H1 (cell line): ENCODE measurements around the gene EGR4. TPM values are rescaled to one million over a fixed set of nuclear protein-coding genes. Genes with fewer than 3 reads are reported as not detected.

Source experiments
- CTCF ChIA-PET: fragments of 300-600 bp; sonication (Branson Sonifier 250); formaldehyde crosslinking; loops from one replicate; lab custom pipeline; 2021; ENCODE audit not compliant: partially characterized antibody; lab: Charles Lee
- POLR2A ChIA-PET: fragments of 300-600 bp; sonication (Branson Sonifier 250); formaldehyde crosslinking; loops from one replicate; lab custom pipeline; 2021; ENCODE audit warnings: inconsistent platforms; ENCODE audit not compliant: partially characterized antibody; lab: Charles Lee
- DNase-seq, 2 experiments: peaks; one replicate each; pipeline versions ENCODE4 v3.0.0 to v3.0.0-alpha.2; 2010 to 2022; ENCODE audit warnings: low spot score in 2 of 2, low read depth in 1 of 2, mixed read lengths in 1 of 2
- FAIRE-seq: peaks from 2 replicates; lab custom pipeline; 2011; peaks lifted over from hg19 to GRCh38; lab: Jason Lieb, UNC
- H2AFZ ChIP-seq: 2 replicates; pipeline ENCODE4 v1.8.1; 2012; ENCODE audit warnings: low read length, inconsistent platforms
- H2AK5ac ChIP-seq: 2 replicates; pipeline ENCODE4 v1.6.1; 2013; ENCODE audit warnings: low read depth, low read length
- H2BK120ac ChIP-seq: replicated peaks from 2 replicates; pipeline ENCODE3; 2013; ENCODE audit warnings: low read depth, low read length, inconsistent platforms
- H2BK12ac ChIP-seq: 2 replicates; pipeline ENCODE4 v1.6.1; 2013; ENCODE audit warnings: low read depth, low read length
- H2BK15ac ChIP-seq: 2 replicates; pipeline ENCODE4 v1.6.1; 2013; ENCODE audit warnings: low read length
- H2BK20ac ChIP-seq: 2 replicates; pipeline ENCODE4 v1.6.1; 2013; ENCODE audit warnings: low read length
- H2BK5ac ChIP-seq: 2 replicates; pipeline ENCODE4 v1.6.1; 2013; ENCODE audit warnings: low read depth, low read length
- H3K14ac ChIP-seq: 2 replicates; pipeline ENCODE4 v1.6.1; 2013; ENCODE audit warnings: inconsistent platforms; ENCODE audit not compliant: insufficient read length
- H3K18ac ChIP-seq: 2 replicates; pipeline ENCODE4 v1.6.1; 2013; ENCODE audit warnings: low read length; ENCODE audit errors: extremely low read depth
- H3K23ac ChIP-seq: 2 replicates; pipeline ENCODE4 v1.6.1; 2013; ENCODE audit warnings: inconsistent platforms; ENCODE audit not compliant: insufficient read length
- H3K23me2 ChIP-seq: 2 replicates; pipeline ENCODE4 v1.6.1; 2013; ENCODE audit warnings: low read depth, low read length
- H3K27ac ChIP-seq: 2 replicates; pipeline ENCODE4 v1.6.1; 2011; ENCODE audit warnings: low read depth, low read length, inconsistent platforms
- H3K27me3 ChIP-seq, 4 experiments: replicated peaks in 1 of 4; 1 replicate in 1 of 4; 2 replicates in 3 of 4; pipeline versions ENCODE4 v1.6.1 to v1.8.1; 2011 to 2013; ENCODE audit warnings: low read length in 3 of 4, mild to moderate bottlenecking in 3 of 4, inconsistent platforms in 2 of 4, mixed read lengths in 2 of 4, moderate library complexity in 1 of 4; ENCODE audit not compliant: control insufficient read depth in 3 of 4, insufficient read depth in 3 of 4; ENCODE audit errors: extremely low read depth in 1 of 4
- H3K36me3 ChIP-seq, 4 experiments: 2 replicates each; pipeline versions ENCODE4 v1.6.1 to v1.8.1; 2011 to 2013; ENCODE audit warnings: mild to moderate bottlenecking in 4 of 4, low read length in 3 of 4, moderate library complexity in 2 of 4, control low read depth in 1 of 4, inconsistent platforms in 1 of 4; ENCODE audit not compliant: insufficient read depth in 4 of 4, control insufficient read depth in 2 of 4
- H3K4ac ChIP-seq: replicated peaks from 2 replicates; pipeline ENCODE3; 2013; ENCODE audit warnings: low read length, low read depth, mixed read lengths, inconsistent platforms; ENCODE audit not compliant: insufficient read length
- H3K4me1 ChIP-seq, 4 experiments: replicated peaks in 1 of 4; 1 replicate in 1 of 4; 2 replicates in 3 of 4; pipeline versions ENCODE4 v1.6.1 to v1.8.1; 2011 to 2013; ENCODE audit warnings: low read length in 3 of 4, inconsistent platforms in 2 of 4, mixed read lengths in 1 of 4; ENCODE audit not compliant: insufficient read depth in 4 of 4, control insufficient read depth in 3 of 4
- H3K4me2 ChIP-seq, 2 experiments: 2 replicates each; pipeline versions ENCODE4 v1.6.1 to v1.8.1; 2011 to 2013; ENCODE audit warnings: low read depth in 2 of 2, low read length in 2 of 2, control low read depth in 1 of 2, inconsistent platforms in 1 of 2, mild to moderate bottlenecking in 1 of 2; ENCODE audit not compliant: insufficient read depth in 1 of 2
- H3K4me3 ChIP-seq, 4 experiments: fragments of 200-600, 300-600 bp in 1 of 4; sonication (generic), shearing (Covaris generic), sonication (Bioruptor Twin) in 1 of 4; 2 replicates each; pipeline versions ENCODE4 v1.5.1 to v1.8.1; 2011 to 2016; ENCODE audit warnings: low read length in 4 of 4, low read depth in 3 of 4, control low read depth in 2 of 4, inconsistent platforms in 2 of 4, mild to moderate bottlenecking in 2 of 4, mixed read lengths in 1 of 4, moderate library complexity in 1 of 4; ENCODE audit not compliant: insufficient read depth in 2 of 4; ENCODE audit errors: extremely low read depth in 1 of 4
- H3K56ac ChIP-seq: replicated peaks from 2 replicates; pipeline ENCODE3; 2013; ENCODE audit warnings: low read depth, mild to moderate bottlenecking, mixed read lengths, low read length, inconsistent platforms; ENCODE audit not compliant: insufficient read length
- H3K79me1 ChIP-seq: 2 replicates; pipeline ENCODE4 v1.6.1; 2013; ENCODE audit warnings: low read depth, low read length, control low read depth
- H3K79me2 ChIP-seq, 2 experiments: 2 replicates each; pipeline versions ENCODE4 v1.6.1 to v1.8.1; 2012 to 2013; ENCODE audit warnings: low read length in 2 of 2, mild to moderate bottlenecking in 2 of 2, inconsistent platforms in 1 of 2; ENCODE audit not compliant: insufficient read depth in 2 of 2, control insufficient read depth in 1 of 2
- H3K9ac ChIP-seq, 4 experiments: replicated peaks in 1 of 4; 1 replicate in 1 of 4; 2 replicates in 3 of 4; pipeline versions ENCODE4 v1.6.1 to v1.8.1; 2011 to 2013; ENCODE audit warnings: low read depth in 3 of 4, low read length in 3 of 4, control low read depth in 2 of 4, mild to moderate bottlenecking in 2 of 4, moderate library complexity in 2 of 4, inconsistent platforms in 1 of 4; ENCODE audit errors: extremely low read depth in 1 of 4
- H3K9me3 ChIP-seq, 2 experiments: 2 replicates each; pipeline versions ENCODE4 v1.6.1 to v1.8.1; 2012 to 2013; ENCODE audit warnings: mild to moderate bottlenecking in 2 of 2, moderate library complexity in 2 of 2, control low read depth in 1 of 2, inconsistent platforms in 1 of 2, low read depth in 1 of 2, low read length in 1 of 2, mixed read lengths in 1 of 2; ENCODE audit not compliant: insufficient read depth in 2 of 2
- H4K20me1 ChIP-seq, 2 experiments: replicated peaks in 1 of 2; 2 replicates each; pipeline versions ENCODE3 to v1.8.1; 2011 to 2013; ENCODE audit warnings: inconsistent platforms in 2 of 2, low read length in 2 of 2, mild to moderate bottlenecking in 1 of 2; ENCODE audit not compliant: insufficient read depth in 2 of 2, control insufficient read depth in 1 of 2
- H4K5ac ChIP-seq: 2 replicates; pipeline ENCODE4 v1.6.1; 2013; ENCODE audit warnings: low read length, low read depth, mixed read lengths, inconsistent platforms; ENCODE audit not compliant: insufficient read length
- H4K8ac ChIP-seq: 2 replicates; pipeline ENCODE4 v1.8.0; 2013; ENCODE audit warnings: mild to moderate bottlenecking, moderate library complexity, low read length, inconsistent platforms; ENCODE audit not compliant: insufficient read depth; ENCODE audit errors: extremely low read depth
- H4K91ac ChIP-seq: replicated peaks from 2 replicates; pipeline ENCODE3; 2013; ENCODE audit warnings: low read length, mixed read lengths, inconsistent platforms; ENCODE audit not compliant: insufficient read length
- BACH1 ChIP-seq: IDR thresholded peaks from 2 replicates; pipeline ENCODE4 v1.6.1; 2012; ENCODE audit warnings: low read length, improper control_type of control experiment
- BRCA1 ChIP-seq: IDR thresholded peaks from 2 replicates; pipeline ENCODE4 v1.6.1; 2012; ENCODE audit warnings: low read depth, low read length, improper control_type of control experiment
- EP300 ChIP-seq, 2 experiments: IDR thresholded peaks; 1 replicate in 1 of 2; 2 replicates in 1 of 2; pipeline ENCODE4 v1.6.1; 2011 to 2012; ENCODE audit warnings: low read depth in 2 of 2, low read length in 2 of 2, mild to moderate bottlenecking in 2 of 2, borderline replicate concordance in 1 of 2, inconsistent platforms in 1 of 2, moderate library complexity in 1 of 2
- GTF2F1 ChIP-seq: IDR thresholded peaks from 2 replicates; pipeline ENCODE4 v1.6.1; 2012; ENCODE audit warnings: low read depth, low read length, improper control_type of control experiment, borderline replicate concordance
- HDAC2 ChIP-seq, 2 experiments: fragments of 300-600 bp in 1 of 2; sonication (generic) in 1 of 2; IDR thresholded peaks; 2 replicates each; pipeline ENCODE4 v1.6.1; 2011 to 2012; ENCODE audit warnings: low read depth in 2 of 2, low read length in 2 of 2, mild to moderate bottlenecking in 2 of 2, moderate library complexity in 2 of 2, borderline replicate concordance in 1 of 2, inconsistent platforms in 1 of 2
- KDM4A ChIP-seq: IDR thresholded peaks from one replicate; pipeline ENCODE4 v1.7.1; 2012; ENCODE audit warnings: low read depth, mild to moderate bottlenecking, moderate library complexity, low read length, inconsistent platforms; ENCODE audit not compliant: severe bottlenecking
- NRF1 ChIP-seq: IDR thresholded peaks from 2 replicates; pipeline ENCODE4 v1.6.1; 2011; ENCODE audit warnings: mild to moderate bottlenecking, low read depth, low read length, improper control_type of control experiment
- POU5F1 ChIP-seq: IDR thresholded peaks from 2 replicates; pipeline ENCODE4 v1.6.1; 2011; ENCODE audit warnings: low read depth, mild to moderate bottlenecking, low read length, moderate library complexity
- SIRT6 ChIP-seq: IDR thresholded peaks from one replicate; pipeline ENCODE4 v1.7.1; 2012; ENCODE audit warnings: low read length, inconsistent platforms
- WGBS, 2 experiments: shearing (Covaris generic) in 1 of 2; methylation state at CpG; one replicate each; pipeline versions ENCODE4 v1.1.6 to v1.1.7; 2013 to 2015; ENCODE audit warnings: low lambda C conversion rate in 2 of 2, mixed read lengths in 2 of 2, inconsistent platforms in 1 of 2, low coverage in 1 of 2, missing lambda C conversion rate in 1 of 2; ENCODE audit not compliant: insufficient replicate concordance in 2 of 2, insufficient coverage in 1 of 2, insufficient read length in 1 of 2; ENCODE audit errors: extremely low coverage in 1 of 2, missing lambda C conversion rate in 1 of 2; 5-methylcytosine and 5-hydroxymethylcytosine counted together
- polyA plus RNA-seq, 7 experiments: library from polyadenylated mRNA; depleted of rRNA in 3 of 7; stranded (reverse) in 5 of 7; unstranded in 2 of 7; fragments of >200 nt in 5 of 7; fragments of 200-250 nt in 2 of 7; gene quantifications; 1 replicate in 5 of 7; 2 replicates in 1 of 7; 4 replicates in 1 of 7; pipeline versions ENCODE4 v1.2.1 to v1.2.3, GENCODE V29; 2011 to 2013; ENCODE audit warnings: missing spikeins in 2 of 7, mixed read lengths in 2 of 7
- total RNA-seq: library from RNA; stranded (reverse); fragmentation: NEBNext Ultra II Directional; extraction: Animal tissue kit (Norgen Biotek cat#: 25700); gene quantifications from 2 replicates; pipeline ENCODE4 v1.2.1, GENCODE V29; 2021
- TF ChIP-seq, protein P1 (sequence below): IDR thresholded peaks from 2 replicates; pipeline ENCODE4 v1.6.1; 2011; ENCODE audit warnings: low read depth, mild to moderate bottlenecking, low read length; ENCODE audit not compliant: insufficient read depth
- TF ChIP-seq, protein P2 (sequence below): IDR thresholded peaks from 2 replicates; pipeline ENCODE4 v1.6.1; 2012; ENCODE audit warnings: inconsistent platforms

Gene EGR4
- total and polyA plus RNA-seq, 2 of the 8 experiments (the other 6 are each of a cell fraction or from before 2014, with no cell fraction given) = 0.20 TPM; not detected in 1

DNA sequence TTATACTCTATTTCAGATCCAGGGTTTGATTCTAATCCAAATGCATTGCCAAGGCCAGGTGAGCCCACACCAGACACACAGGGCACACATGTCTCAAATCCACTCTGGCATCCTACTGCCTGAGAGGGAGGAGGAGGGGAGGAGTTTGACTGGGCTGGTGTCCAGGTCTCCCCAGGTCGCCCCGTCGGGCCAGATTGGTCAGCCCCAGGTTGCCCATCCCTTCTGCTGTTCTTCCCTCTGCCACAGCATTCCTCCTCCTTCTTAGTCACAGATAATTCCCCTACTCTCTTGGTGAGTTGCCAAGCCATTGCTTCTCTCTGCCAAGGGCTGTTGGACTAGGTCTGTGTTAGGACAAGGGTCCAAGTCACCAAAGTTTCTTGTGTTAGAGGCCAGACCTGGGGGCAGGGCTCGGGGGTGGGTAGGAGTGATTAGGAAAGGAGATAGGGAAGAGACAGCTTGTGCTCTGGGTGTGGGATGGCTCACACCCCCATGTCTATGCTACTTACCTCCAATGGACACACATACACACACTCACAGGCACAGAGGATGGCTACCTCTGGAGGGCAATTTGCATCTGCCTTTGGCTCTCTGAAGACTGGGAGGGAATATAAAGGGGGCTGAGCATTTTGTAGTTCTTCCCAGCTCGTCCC is 2.5 kb upstream of the EGR4 start:
- Histone ChIP-seq H3K36me3 (no peaks in the 10 kb centered on the region; a peak in 1 of 8 replicates), H3K4ac (no peak overlapping the region), H3K23ac (no peak overlapping the region), H4K20me1 (peaks cover 6 to 11% of the 10 kb centered on the region in 2 experiments), H4K8ac (no peak overlapping the region), H3K79me1 (no peaks in the 10 kb centered on the region), H2BK5ac (no peak overlapping the region), H2BK120ac (no peak overlapping the region), H3K27me3 (peaks cover 27 to 57% (median 46%) of the 10 kb centered on the region in 4 experiments), H2BK20ac (no peak overlapping the region), H3K14ac (no peak overlapping the region), H3K4me1 (peaks cover 0 to 11% (median 3%) of the 10 kb centered on the region in 4 experiments; a peak in 4 of 7 replicates), H3K79me2 (no peaks in the 10 kb centered on the region), H3K4me3 (no peak overlapping the region), H3K9ac (no peak overlapping the region), H3K18ac (no peak overlapping the region), H3K9me3 (no peaks in the 10 kb centered on the region), H3K56ac (no peak overlapping the region), H4K5ac (no peak overlapping the region), H3K23me2 (peaks cover 12% of the 10 kb centered on the region), H2AFZ (no peak overlapping the region), H3K4me2 (no peak overlapping the region), H2BK12ac (no peak overlapping the region), H4K91ac (no peak overlapping the region), H2AK5ac (no peak overlapping the region), H3K27ac (no peak overlapping the region), H2BK15ac (no peak overlapping the region)
- FAIRE-seq (no peak), DNase-seq (no peak)
- ChIA-PET CTCF (interaction anchor here (0.5 to 1.6 kb wide), 3 partner anchors 14 to 25 kb away, joined by 3 to 4 read pairs (median 4); no protein-coding TSS in a partner anchor), POLR2A (interaction anchor here (0.7 kb wide), 1 partner anchor 10 kb away, joined by 3 read pairs; no protein-coding TSS in a partner anchor)
- 53% methylated on average over 5 of the region's 5 CpGs; no CpG with 5 or more reads in 1 of the 2 experiments for WGBS, 2 experiments
- no peak for TF ChIP-seq GTF2F1
- TF ChIP-seq KDM4A = no peak
- TF ChIP-seq BRCA1 = no peak
- TF ChIP-seq, protein P1, sequence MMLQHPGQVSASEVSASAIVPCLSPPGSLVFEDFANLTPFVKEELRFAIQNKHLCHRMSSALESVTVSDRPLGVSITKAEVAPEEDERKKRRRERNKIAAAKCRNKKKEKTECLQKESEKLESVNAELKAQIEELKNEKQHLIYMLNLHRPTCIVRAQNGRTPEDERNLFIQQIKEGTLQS = no peak
- TF ChIP-seq POU5F1 = no peak
- TF ChIP-seq, protein P2, sequence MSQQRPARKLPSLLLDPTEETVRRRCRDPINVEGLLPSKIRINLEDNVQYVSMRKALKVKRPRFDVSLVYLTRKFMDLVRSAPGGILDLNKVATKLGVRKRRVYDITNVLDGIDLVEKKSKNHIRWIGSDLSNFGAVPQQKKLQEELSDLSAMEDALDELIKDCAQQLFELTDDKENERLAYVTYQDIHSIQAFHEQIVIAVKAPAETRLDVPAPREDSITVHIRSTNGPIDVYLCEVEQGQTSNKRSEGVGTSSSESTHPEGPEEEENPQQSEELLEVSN = no peak
- TF ChIP-seq HDAC2 (IDR thresholded peaks at IDR 0.05; ENCODE audit: borderline replicate concordance in 1 of 2, low read depth in 2 of 2, low read length in 2 of 2) = no peak
- no peak for TF ChIP-seq EP300 (IDR thresholded peaks at IDR 0.05; ENCODE audit: borderline replicate concordance in 1 of 2, low read depth in 2 of 2, low read length in 2 of 2)
- TF ChIP-seq BACH1 = no peak
- TF ChIP-seq SIRT6 = no peak
- TF ChIP-seq NRF1 = no peak
